Hematopoietic multipotent progenitor cell treated with erythropoietin and hydrocortisone succinate and interleukin-3 and kit ligand, for 8 days (in vitro differentiated cells): Measurements from ENCODE around the gene KCNMA1.

Source experiments
- DNase-seq: peaks from one replicate; pipeline ENCODE4 v3.0.0-alpha.2; 2015

KCNMA1 gene

GRCh38 chr10:76899490-76899889, 738.1 kb downstream of the KCNMA1 start:
- no peak for DNase-seq

GRCh38 chr10:76892766-76893479, 744.7 kb downstream of the KCNMA1 start:
- no peak for DNase-seq

GRCh38 chr10:76887223-76888010, 750.2 kb downstream of the KCNMA1 start:
- no peak for DNase-seq

GRCh38 chr10:76885816-76886215, 751.8 kb downstream of the KCNMA1 start:
- DNase-seq, result no peak

- no peak for DNase-seq
Observed at GRCh38 chr10:76884673-76885275, 752.8 kb downstream of the KCNMA1 start.

- DNase-seq, result no peak
Observed at GRCh38 chr10:76883596-76883995, 754.0 kb downstream of the KCNMA1 start.

GRCh38 chr10:76882796-76883195, 754.8 kb downstream of the KCNMA1 start:
- DNase-seq, result no peak

- DNase-seq, result no peak
Observed at GRCh38 chr10:76882245-76882644, 755.4 kb downstream of the KCNMA1 start.

- no peak for DNase-seq
Observed at GRCh38 chr10:76881477-76882220, 756.0 kb downstream of the KCNMA1 start.

GRCh38 chr10:76880931-76881330, 756.7 kb downstream of the KCNMA1 start:
- no peak for DNase-seq

- no peak for DNase-seq
Observed at GRCh38 chr10:76879116-76879913, 758.3 kb downstream of the KCNMA1 start.

GRCh38 chr10:76878514-76878913, 759.1 kb downstream of the KCNMA1 start:
- no peak for DNase-seq

- DNase-seq, result no peak
Observed at GRCh38 chr10:76874896-76875295, 762.7 kb downstream of the KCNMA1 start.

GRCh38 chr10:76874176-76874575, 763.4 kb downstream of the KCNMA1 start:
- no peak for DNase-seq

GRCh38 chr10:76871697-76872295, 765.8 kb downstream of the KCNMA1 start:
- DNase-seq, result no peak

GRCh38 chr10:76869931-76870330, 767.7 kb downstream of the KCNMA1 start:
- no peak for DNase-seq

- no peak for DNase-seq
Observed at GRCh38 chr10:76868098-76868977, 769.3 kb downstream of the KCNMA1 start.

- no peak for DNase-seq
Observed at GRCh38 chr10:76866841-76867586, 770.6 kb downstream of the KCNMA1 start.

GRCh38 chr10:76864922-76865321, 772.7 kb downstream of the KCNMA1 start:
- no peak for DNase-seq

GRCh38 chr10:76858721-76859120, 778.9 kb downstream of the KCNMA1 start:
- no peak for DNase-seq
